Fibroblast of lung (primary cell): Measurements from ENCODE around the gene MOB4. TPM values are rescaled to one million over a fixed set of nuclear protein-coding genes. Genes with fewer than 3 reads are reported as not detected.

Experiments
- DNase-seq, 2 donors: peaks; one replicate each; pipeline versions ENCODE4 v3.0.0 to v3.0.0-alpha.2; 2010; ENCODE audit warnings: low read depth in 2 of 2
- H2AFZ ChIP-seq: 2 replicates; pipeline ENCODE4 v1.5.1; 2012; ENCODE audit warnings: low read length, control low read depth, inconsistent platforms
- H3K27ac ChIP-seq: 2 replicates; pipeline ENCODE4 v1.5.1; 2011; ENCODE audit warnings: low read length, control low read depth; ENCODE audit not compliant: insufficient read depth
- H3K27me3 ChIP-seq: 2 replicates; pipeline ENCODE4 v1.5.1; 2011; ENCODE audit warnings: mild to moderate bottlenecking, low read length; ENCODE audit not compliant: control insufficient read depth, insufficient read depth
- H3K36me3 ChIP-seq: 2 replicates; pipeline ENCODE4 v1.5.1; 2011; ENCODE audit warnings: low read length; ENCODE audit not compliant: control insufficient read depth, insufficient read depth
- H3K4me1 ChIP-seq: 2 replicates; pipeline ENCODE4 v1.5.1; 2011; ENCODE audit warnings: low read length; ENCODE audit not compliant: control insufficient read depth, insufficient read depth; ENCODE audit errors: extremely low read depth
- H3K4me2 ChIP-seq: 2 replicates; pipeline ENCODE4 v1.5.1; 2011; ENCODE audit warnings: low read length, control low read depth; ENCODE audit not compliant: insufficient read depth; ENCODE audit errors: extremely low read depth
- H3K4me3 ChIP-seq, 4 experiments: fragments of 200-600 bp in 1 of 4; sonication (generic) in 1 of 4; replicated peaks in 1 of 4; 2 replicates each; pipeline ENCODE4 v1.5.1; 2011 to 2016; ENCODE audit warnings: low read length in 4 of 4, low read depth in 3 of 4, mild to moderate bottlenecking in 3 of 4, control low read depth in 2 of 4, inconsistent platforms in 1 of 4, mixed read lengths in 1 of 4; ENCODE audit not compliant: insufficient read depth in 1 of 4; ENCODE audit errors: control extremely low read depth in 1 of 4
- H3K79me2 ChIP-seq: 2 replicates; pipeline ENCODE4 v1.5.1; 2012; ENCODE audit warnings: mild to moderate bottlenecking, low read length, inconsistent platforms; ENCODE audit not compliant: control insufficient read depth, insufficient read depth
- H3K9ac ChIP-seq: 2 replicates; pipeline ENCODE4 v1.5.1; 2011; ENCODE audit warnings: mild to moderate bottlenecking, low read length, control low read depth; ENCODE audit not compliant: insufficient read depth
- H3K9me3 ChIP-seq: 2 replicates; pipeline ENCODE4 v1.5.1; 2012; ENCODE audit warnings: low read depth, low read length; ENCODE audit not compliant: control insufficient read depth, insufficient read depth
- H4K20me1 ChIP-seq: 2 replicates; pipeline ENCODE4 v1.5.1; 2011; ENCODE audit warnings: low read length; ENCODE audit not compliant: control insufficient read depth, insufficient read depth; ENCODE audit errors: extremely low read depth
- EZH2 ChIP-seq: IDR thresholded peaks from 2 replicates; pipeline ENCODE4 v1.5.1; 2012; ENCODE audit warnings: low read length, control low read depth, mild to moderate bottlenecking; ENCODE audit errors: missing control alignments
- polyA plus RNA-seq, 2 donors: library from polyadenylated mRNA; depleted of rRNA in 1 of 2; stranded (reverse) in 1 of 2; unstranded in 1 of 2; fragments of >200 nt; gene quantifications; 2 replicates each; pipeline ENCODE4 v1.2.1, GENCODE V29; 2011 to 2012; ENCODE audit warnings: missing spikeins in 1 of 2
- total RNA-seq: library from RNA; depleted of rRNA; stranded (reverse); fragments of >200 nt; gene quantifications from 2 replicates; pipeline ENCODE4 v1.2.1, GENCODE V29; 2014
- TF ChIP-seq, protein P1 (sequence below), 2 donors: IDR thresholded peaks in 1 of 2; conservative IDR thresholded peaks in 1 of 2; 1 replicate in 1 of 2; 2 replicates in 1 of 2; pipeline ENCODE4 v1.5.1; 2011 to 2012; ENCODE audit warnings: low read length in 2 of 2, control low read depth in 1 of 2, inconsistent platforms in 1 of 2, low read depth in 1 of 2, mild to moderate bottlenecking in 1 of 2

Gene MOB4
- total and polyA plus RNA-seq, 2 donors (not counting 1 experiment from before 2014, with no cell fraction given) = 26.6 to 70.5 TPM

DNA sequence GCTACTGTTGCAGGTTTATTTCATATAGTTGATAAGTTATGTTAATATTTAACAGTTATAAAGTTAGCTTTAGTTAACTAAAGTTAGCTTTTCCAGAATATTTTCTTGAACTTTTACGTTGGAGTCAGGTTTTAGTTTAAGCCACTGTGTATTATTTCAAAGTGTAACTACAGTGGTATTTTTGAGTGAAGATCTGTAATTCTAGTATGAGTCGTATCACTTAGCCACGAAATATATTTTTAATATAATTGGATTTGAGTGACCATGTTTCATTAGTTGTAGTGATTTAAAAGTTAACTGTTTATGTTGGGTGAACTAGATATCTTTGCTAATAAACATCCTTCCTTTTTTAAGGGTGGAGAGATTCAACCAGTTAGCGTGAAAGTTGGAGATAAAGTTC, 13.2 kb upstream of the MOB4 start:
- Histone ChIP-seq H3K4me2 (no peak overlapping the region), H3K9ac (no peak overlapping the region), H3K36me3 (peaks cover 2% of the 10 kb centered on the region), H4K20me1 (no peaks in the 10 kb centered on the region), H3K27me3 (no peaks in the 10 kb centered on the region), H3K79me2 (peaks cover 50% of the 10 kb centered on the region), H2AFZ (no peak overlapping the region), H3K9me3 (no peaks in the 10 kb centered on the region), H3K4me3 (peak overlapping the region in 1 of 4 experiments; percentile 89), H3K27ac (no peak overlapping the region), H3K4me1 (no peaks in the 10 kb centered on the region)
- TF ChIP-seq EZH2 = no peak
- TF ChIP-seq, protein P1, sequence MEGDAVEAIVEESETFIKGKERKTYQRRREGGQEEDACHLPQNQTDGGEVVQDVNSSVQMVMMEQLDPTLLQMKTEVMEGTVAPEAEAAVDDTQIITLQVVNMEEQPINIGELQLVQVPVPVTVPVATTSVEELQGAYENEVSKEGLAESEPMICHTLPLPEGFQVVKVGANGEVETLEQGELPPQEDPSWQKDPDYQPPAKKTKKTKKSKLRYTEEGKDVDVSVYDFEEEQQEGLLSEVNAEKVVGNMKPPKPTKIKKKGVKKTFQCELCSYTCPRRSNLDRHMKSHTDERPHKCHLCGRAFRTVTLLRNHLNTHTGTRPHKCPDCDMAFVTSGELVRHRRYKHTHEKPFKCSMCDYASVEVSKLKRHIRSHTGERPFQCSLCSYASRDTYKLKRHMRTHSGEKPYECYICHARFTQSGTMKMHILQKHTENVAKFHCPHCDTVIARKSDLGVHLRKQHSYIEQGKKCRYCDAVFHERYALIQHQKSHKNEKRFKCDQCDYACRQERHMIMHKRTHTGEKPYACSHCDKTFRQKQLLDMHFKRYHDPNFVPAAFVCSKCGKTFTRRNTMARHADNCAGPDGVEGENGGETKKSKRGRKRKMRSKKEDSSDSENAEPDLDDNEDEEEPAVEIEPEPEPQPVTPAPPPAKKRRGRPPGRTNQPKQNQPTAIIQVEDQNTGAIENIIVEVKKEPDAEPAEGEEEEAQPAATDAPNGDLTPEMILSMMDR (conservative IDR thresholded peaks at IDR 0.05 in 1 of 2, IDR thresholded peaks at IDR 0.05 in 1 of 2; ENCODE audit: low read depth in 1 of 2, low read length in 2 of 2) = no peak
- no peak for DNase-seq

DNA sequence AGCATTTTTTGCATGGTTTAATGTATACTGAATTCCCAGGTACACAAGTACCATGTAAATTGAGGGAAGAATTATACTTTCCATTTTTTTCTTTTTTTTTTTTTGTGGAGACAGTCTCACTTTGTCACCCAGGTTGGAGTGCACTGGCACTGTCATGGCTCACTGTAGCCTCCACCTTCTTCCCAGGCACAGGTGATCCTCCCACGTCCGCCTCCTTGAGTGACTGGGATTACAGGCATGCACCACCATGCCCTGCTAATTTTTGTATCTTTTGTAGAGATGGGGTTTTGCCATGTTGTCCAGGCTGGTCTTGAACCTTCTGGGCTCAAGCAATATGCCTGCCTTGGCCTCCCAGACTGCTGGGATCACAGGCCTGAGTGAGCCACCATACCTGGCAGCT, 11.9 kb upstream of the MOB4 start:
- Histone ChIP-seq H3K79me2 (peaks cover 37% of the 10 kb centered on the region), H3K36me3 (peaks cover 2% of the 10 kb centered on the region), H3K9ac (no peak overlapping the region)

DNA sequence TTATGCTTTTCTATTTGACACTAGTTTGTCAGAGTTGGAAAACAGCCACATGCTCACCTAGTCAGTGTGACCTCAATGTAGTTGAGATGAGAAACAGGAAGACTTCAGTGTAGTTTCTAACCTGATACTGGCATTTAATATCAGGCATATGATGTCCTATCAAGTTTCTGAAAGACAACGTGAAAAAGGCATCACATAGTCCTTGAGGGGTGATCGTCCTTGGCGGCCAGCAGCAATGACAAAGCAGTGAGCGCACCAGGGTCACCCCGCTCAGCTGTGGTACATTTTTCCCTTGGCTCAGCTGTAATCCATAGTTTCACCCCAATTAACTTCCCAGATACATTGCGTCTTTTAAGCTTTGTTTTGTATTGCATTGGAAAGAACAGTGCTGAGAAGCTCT, 11.4 kb upstream of the MOB4 start:
- Histone ChIP-seq H3K4me2 (no peak overlapping the region), H3K9me3 (no peaks in the 10 kb centered on the region), H2AFZ (no peak overlapping the region), H3K4me3 (no peak overlapping the region), H3K36me3 (peaks cover 2% of the 10 kb centered on the region), H4K20me1 (no peaks in the 10 kb centered on the region), H3K27me3 (no peaks in the 10 kb centered on the region), H3K9ac (no peak overlapping the region), H3K27ac (no peak overlapping the region), H3K79me2 (peaks cover 32% of the 10 kb centered on the region), H3K4me1 (no peaks in the 10 kb centered on the region)
- TF ChIP-seq, protein P1 (conservative IDR thresholded peaks at IDR 0.05 in 1 of 2, IDR thresholded peaks at IDR 0.05 in 1 of 2; ENCODE audit: low read depth in 1 of 2, low read length in 2 of 2) = no peak
- no peak for TF ChIP-seq EZH2
- DNase-seq = no peak

More for the DNA sequence above, 11.9 kb upstream of the MOB4 start:
- TF ChIP-seq EZH2 = no peak
- TF ChIP-seq, protein P1 (conservative IDR thresholded peaks at IDR 0.05 in 1 of 2, IDR thresholded peaks at IDR 0.05 in 1 of 2; ENCODE audit: low read depth in 1 of 2, low read length in 2 of 2) = no peak
- no peaks in the 10 kb centered on the region for H3K4me1 ChIP-seq
- no peaks in the 10 kb centered on the region for H4K20me1 ChIP-seq
- H3K27ac ChIP-seq = no peak overlapping the region
- no peaks in the 10 kb centered on the region for H3K9me3 ChIP-seq
- no peak overlapping the region for H3K4me2 ChIP-seq
- no peak overlapping the region for H2AFZ ChIP-seq
- no peak overlapping the region for H3K4me3 ChIP-seq
- DNase-seq = no peak
- H3K27me3 ChIP-seq = no peaks in the 10 kb centered on the region
